Duodenal mucosa (tissue), 2 donors: Measurements from ENCODE around the gene BIRC7.

Experiments used
- H3K27ac ChIP-seq: one replicate; pipeline ENCODE4 v1.7.0; 2013; ENCODE audit warnings: low read depth, low read length
- H3K27me3 ChIP-seq, 2 donors: one replicate each; pipeline ENCODE4 v1.7.0; 2013; ENCODE audit warnings: low read length in 2 of 2, control low read depth in 1 of 2; ENCODE audit not compliant: insufficient read depth in 2 of 2, control insufficient read depth in 1 of 2
- H3K36me3 ChIP-seq, 2 donors: one replicate each; pipeline ENCODE4 v1.7.0; 2013; ENCODE audit warnings: low read length in 2 of 2, control low read depth in 1 of 2; ENCODE audit not compliant: insufficient read depth in 2 of 2, control insufficient read depth in 1 of 2
- H3K4me1 ChIP-seq, 2 donors: one replicate each; pipeline ENCODE4 v1.7.0; 2013; ENCODE audit warnings: low read length in 2 of 2, control low read depth in 1 of 2; ENCODE audit not compliant: insufficient read depth in 2 of 2, control insufficient read depth in 1 of 2
- H3K4me3 ChIP-seq, 2 donors: one replicate each; pipeline ENCODE4 v1.7.0; 2013; ENCODE audit warnings: low read length in 2 of 2, low read depth in 1 of 2
- H3K9ac ChIP-seq, 2 donors: one replicate each; pipeline ENCODE4 v1.7.0; 2013; ENCODE audit warnings: low read length in 2 of 2, low read depth in 1 of 2
- H3K9me3 ChIP-seq, 2 donors: one replicate each; pipeline ENCODE4 v1.7.0; 2013; ENCODE audit warnings: low read length in 2 of 2, control low read depth in 1 of 2; ENCODE audit not compliant: control insufficient read depth in 1 of 2

BIRC7 gene, protein sequence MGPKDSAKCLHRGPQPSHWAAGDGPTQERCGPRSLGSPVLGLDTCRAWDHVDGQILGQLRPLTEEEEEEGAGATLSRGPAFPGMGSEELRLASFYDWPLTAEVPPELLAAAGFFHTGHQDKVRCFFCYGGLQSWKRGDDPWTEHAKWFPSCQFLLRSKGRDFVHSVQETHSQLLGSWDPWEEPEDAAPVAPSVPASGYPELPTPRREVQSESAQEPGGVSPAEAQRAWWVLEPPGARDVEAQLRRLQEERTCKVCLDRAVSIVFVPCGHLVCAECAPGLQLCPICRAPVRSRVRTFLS

DNA sequence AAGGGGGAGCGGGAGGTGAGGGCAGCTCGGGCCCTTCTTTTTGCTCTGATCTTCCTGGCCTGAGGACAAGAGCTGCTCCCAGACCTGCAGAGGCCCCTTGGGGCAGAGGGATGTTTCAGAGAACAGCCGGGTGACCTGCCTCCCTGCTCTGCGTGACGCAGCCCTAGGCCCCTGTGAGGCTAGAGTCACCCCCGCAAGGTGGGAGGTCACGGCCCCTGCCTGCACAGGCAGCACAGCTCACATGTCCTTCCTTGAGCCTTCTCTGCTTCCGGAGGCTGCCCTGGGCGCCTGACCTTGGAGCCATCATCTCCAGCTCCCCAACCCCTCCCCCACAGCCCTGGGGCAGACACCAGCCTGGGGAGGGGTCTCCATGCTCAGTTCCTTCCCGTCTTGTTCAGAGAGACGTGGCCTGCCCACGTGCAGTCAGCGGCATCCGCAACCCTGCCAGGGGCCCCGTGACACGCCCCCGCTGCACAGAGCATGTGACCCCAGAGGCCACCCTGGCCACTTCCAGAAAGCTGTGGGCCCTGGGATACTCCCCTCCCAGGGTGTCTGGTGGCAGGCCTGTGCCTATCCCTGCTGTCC is at the start of gene BIRC7:
Gene BIRC7 (plus strand): TSS at position 507 of the 585 bp plus-strand sequence. CDS start 192 bp downstream, outside the sequence.
- no peaks in the 10 kb centered on the region for H3K36me3 ChIP-seq
- H3K9ac ChIP-seq: no peak within 1 kb of the TSS
- peaks cover 0 to 7% of the 10 kb centered on the region in 2 donors for H3K4me1 ChIP-seq
- H3K4me3 ChIP-seq: no peak within 1 kb of the TSS
- no peak within 1 kb of the TSS for H3K27ac ChIP-seq
- H3K9me3 ChIP-seq: no peaks in the 10 kb centered on the region
- peaks cover 3 to 11% of the 10 kb centered on the region in 2 donors for H3K27me3 ChIP-seq

DNA sequence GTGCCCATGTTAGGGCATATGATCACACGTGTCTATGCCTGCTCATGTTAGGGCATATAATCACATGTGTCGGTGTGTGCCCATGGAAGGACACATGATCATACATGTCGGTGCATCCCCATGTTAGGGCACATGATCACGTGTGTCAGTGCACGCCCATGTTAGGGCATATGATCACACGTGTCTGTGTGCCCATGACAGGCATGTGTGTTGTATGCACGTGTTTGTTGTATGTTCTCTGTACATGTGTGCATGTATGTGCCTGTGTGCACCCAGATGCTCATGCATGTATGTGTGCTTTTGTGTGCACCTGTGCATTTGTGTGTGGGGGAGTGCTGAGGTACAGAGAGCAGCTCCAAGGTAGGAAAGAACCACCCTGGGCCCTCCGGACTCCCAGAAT is 49.6 kb upstream of the BIRC7 start:
- H3K27ac ChIP-seq: no peak overlapping the region
- no peaks in the 10 kb centered on the region for H3K36me3 ChIP-seq
- H3K27me3 ChIP-seq: peaks cover 7% of the 10 kb centered on the region in 2 donors
- H3K9ac ChIP-seq: no peak overlapping the region
- H3K9me3 ChIP-seq: peaks cover 0 to 4% of the 10 kb centered on the region in 2 donors
- H3K4me3 ChIP-seq: no peak overlapping the region
- H3K4me1 ChIP-seq: no peaks in the 10 kb centered on the region

DNA sequence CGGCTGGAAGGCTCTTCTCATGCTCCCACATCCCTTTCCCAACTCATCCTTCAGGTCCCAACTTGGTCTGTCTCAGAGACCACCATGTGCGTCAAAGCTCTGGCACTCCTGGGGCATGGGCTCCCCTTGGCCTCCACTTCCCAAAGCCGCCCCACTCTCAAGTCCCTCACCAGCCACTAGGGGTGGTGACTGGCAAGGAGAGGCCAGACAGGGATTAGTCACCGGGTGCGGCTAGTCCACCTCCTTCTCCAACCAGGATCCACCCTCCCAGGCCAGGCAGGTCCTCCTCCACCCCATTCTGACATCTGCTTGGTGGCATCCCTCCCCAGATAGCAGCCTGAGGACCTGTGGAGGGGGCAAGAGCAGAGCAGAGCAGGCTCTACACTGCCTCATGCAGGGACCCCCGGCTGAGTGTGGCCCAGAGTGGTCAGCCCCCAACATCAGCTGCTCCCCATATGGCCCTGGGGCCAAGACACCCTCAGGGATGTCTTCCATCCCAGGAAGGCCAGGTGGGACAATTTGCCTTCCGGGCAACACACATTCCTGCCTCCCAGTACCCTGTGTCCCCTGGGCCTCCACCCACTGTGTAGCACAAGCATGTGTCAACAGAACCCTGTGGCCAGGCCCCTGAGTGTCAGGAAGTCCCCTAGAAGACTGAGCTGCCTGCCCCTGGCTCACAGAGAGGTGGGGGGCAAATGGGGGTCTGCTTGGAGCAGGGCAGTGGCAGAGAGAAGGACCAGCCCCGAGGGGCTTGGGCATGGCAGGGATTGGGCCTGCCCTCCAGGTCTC is 49.0 kb upstream of the BIRC7 start:
- H3K27me3 ChIP-seq: peaks cover 1 to 4% of the 10 kb centered on the region in 2 donors
- H3K9me3 ChIP-seq: peaks cover 0 to 4% of the 10 kb centered on the region in 2 donors
- H3K4me1 ChIP-seq: no peaks in the 10 kb centered on the region
- H3K36me3 ChIP-seq: no peaks in the 10 kb centered on the region
- no peak overlapping the region for H3K9ac ChIP-seq
- H3K4me3 ChIP-seq: no peak overlapping the region
- no peak overlapping the region for H3K27ac ChIP-seq

DNA sequence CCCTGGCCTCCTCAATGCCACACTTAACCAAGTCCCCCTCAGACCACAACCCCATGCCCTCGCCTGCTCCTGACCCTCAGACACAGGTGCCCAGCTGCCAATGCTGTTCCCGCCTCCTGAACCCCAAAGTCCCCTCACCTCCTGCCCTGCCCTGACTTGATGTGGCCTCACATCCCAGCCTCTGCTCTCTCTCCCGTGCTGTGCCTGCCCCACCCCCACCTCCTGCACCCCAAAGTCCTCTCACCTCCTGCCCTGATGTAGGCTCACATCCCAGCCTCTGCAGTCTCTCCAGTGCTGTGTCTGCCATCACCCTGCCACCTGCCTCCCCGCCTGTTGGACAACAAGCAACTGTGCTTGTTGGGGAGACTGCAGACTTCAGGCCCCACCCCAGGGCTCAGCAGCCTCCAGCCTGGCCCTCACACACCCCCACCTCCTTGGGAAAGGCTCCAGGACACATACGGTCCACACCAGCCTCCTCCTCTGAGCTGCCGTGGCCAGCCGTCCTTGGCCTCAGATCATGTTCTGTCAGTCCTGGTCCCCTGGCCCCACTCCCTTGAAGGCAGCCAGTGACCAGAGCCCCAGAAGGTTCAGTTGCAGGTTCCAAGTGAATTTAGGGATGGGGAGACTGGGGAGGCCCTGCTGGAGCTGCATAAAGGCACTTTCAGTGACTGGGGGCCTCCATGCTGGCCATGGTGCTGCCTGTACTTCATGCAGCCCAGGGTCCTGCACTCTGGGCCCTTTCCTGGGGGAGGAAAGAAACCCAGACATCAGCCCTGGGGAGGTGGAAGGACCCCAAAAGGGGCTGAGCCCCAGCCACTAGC is 48.2 kb upstream of the BIRC7 start:
- Histone ChIP-seq H3K36me3 (no peaks in the 10 kb centered on the region), H3K4me1 (no peaks in the 10 kb centered on the region), H3K9ac (no peak overlapping the region), H3K27ac (no peak overlapping the region), H3K27me3 (peaks cover 0 to 4% of the 10 kb centered on the region in 2 donors), H3K9me3 (peaks cover 0 to 4% of the 10 kb centered on the region in 2 donors), H3K4me3 (no peak overlapping the region)

DNA sequence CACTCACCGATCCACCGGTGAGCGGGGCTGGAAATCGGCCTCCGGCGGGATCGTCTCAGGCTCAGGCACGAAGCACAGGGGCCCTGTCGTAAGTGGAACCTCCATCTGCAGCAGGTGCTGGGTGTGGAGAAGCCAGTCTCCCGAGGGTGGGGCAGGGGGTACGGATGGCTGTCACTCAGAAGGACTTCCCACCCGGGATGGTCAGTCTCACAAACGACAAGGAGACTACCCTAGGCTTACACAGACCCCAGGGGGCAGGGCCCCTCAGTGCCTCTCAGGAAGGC is 47.6 kb upstream of the BIRC7 start:
- no peak overlapping the region for H3K9ac ChIP-seq
- H3K4me3 ChIP-seq: no peak overlapping the region
- no peak overlapping the region for H3K27ac ChIP-seq
- H3K9me3 ChIP-seq: peaks cover 0 to 4% of the 10 kb centered on the region in 2 donors
- H3K27me3 ChIP-seq: peaks cover 0 to 2% of the 10 kb centered on the region in 2 donors
- no peaks in the 10 kb centered on the region for H3K4me1 ChIP-seq
- H3K36me3 ChIP-seq: no peaks in the 10 kb centered on the region

DNA sequence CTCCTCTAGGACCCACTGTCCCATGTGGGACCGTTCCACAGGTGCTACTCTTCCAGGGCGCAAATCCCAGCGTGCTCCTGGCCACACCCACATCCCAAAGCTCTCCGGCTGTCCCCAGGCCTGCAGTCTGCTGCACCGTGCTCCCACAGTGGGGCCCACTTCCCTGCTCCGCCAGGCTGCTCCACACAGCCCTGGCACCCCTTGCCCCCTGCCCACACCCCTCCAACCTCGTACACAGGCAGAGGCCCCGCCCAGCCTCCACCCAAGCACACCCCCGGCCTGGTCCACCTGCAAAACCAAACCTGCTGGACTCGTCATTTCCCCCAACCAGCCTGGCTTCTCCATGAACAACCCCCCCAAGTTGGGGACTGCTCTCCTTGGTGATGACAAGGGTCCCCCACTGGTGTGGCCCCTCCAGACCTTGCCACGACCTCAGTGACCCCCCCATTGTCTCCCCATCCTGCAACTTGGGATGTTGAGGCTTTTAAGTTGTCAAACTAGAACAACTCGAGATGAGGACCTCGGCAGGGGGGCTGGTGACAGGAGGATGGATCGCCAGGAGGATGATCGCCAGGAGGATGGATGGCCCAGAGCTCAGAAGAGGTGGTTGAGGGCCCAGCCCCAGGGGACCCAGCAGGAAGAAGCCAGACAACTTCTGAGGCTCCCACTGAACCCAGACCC is 46.9 kb upstream of the BIRC7 start:
- Histone ChIP-seq H3K4me1 (no peaks in the 10 kb centered on the region), H3K27me3 (no peaks in the 10 kb centered on the region), H3K27ac (no peak overlapping the region), H3K36me3 (no peaks in the 10 kb centered on the region), H3K4me3 (no peak overlapping the region), H3K9ac (no peak overlapping the region), H3K9me3 (peaks cover 0 to 4% of the 10 kb centered on the region in 2 donors)

DNA sequence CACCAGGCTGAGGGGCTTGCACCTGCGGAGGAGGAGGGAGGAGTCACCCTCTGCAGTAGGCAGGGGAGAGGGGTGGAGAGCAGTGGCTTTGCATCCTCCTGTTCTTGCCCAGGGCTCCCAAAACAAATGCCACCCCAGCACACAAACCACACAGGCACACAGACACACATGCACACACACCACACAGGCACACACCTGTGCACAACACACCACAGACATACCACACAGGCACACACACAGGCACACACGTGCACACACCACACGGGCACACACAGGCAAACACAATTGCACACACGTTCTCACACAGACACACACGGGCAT is 46.4 kb upstream of the BIRC7 start:
- H3K9me3 ChIP-seq: peaks cover 0 to 4% of the 10 kb centered on the region in 2 donors
- no peaks in the 10 kb centered on the region for H3K27me3 ChIP-seq
- H3K36me3 ChIP-seq: no peaks in the 10 kb centered on the region
- no peak overlapping the region for H3K4me3 ChIP-seq
- H3K4me1 ChIP-seq: no peaks in the 10 kb centered on the region
- no peak overlapping the region for H3K27ac ChIP-seq
- H3K9ac ChIP-seq: no peak overlapping the region

DNA sequence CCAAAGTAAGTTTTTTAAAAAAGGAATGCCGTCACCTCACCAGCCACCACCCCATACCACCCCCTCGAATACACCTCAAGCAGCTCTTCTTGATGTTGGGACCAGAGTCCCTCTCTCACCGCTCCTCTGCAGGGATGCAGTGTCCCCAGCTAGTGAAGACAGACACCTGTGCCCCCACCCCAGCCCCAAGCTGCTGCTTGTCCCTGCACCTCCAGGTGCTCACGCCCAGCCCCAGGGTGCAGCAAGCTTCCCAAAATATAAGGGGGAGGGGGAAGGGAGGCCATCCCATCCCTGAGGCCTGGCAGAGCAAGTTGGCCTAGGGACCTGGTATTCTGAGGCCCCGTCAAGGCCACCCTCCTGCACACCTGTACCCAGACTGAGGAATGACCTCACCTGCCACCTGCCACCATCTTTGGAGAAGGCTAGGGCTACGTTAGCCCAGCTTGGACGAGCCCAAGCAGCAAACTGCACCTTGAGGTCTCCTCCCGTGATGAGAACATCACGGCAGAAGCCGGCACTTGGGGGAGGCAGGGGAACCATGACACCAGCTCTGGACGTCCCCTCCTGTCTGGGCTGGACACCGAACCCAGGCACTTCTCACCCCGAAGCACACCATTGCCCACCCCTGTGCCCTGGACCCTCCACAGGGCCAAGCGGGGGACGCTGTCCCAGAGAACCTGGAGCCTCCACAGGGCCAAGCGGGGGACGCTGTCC is 45.7 kb upstream of the BIRC7 start:
- Histone ChIP-seq H3K36me3 (peaks cover 2 to 4% of the 10 kb centered on the region in 2 donors), H3K4me3 (no peak overlapping the region), H3K4me1 (no peaks in the 10 kb centered on the region), H3K27me3 (no peaks in the 10 kb centered on the region), H3K9ac (no peak overlapping the region), H3K9me3 (peaks cover 0 to 4% of the 10 kb centered on the region in 2 donors), H3K27ac (no peak overlapping the region)

DNA sequence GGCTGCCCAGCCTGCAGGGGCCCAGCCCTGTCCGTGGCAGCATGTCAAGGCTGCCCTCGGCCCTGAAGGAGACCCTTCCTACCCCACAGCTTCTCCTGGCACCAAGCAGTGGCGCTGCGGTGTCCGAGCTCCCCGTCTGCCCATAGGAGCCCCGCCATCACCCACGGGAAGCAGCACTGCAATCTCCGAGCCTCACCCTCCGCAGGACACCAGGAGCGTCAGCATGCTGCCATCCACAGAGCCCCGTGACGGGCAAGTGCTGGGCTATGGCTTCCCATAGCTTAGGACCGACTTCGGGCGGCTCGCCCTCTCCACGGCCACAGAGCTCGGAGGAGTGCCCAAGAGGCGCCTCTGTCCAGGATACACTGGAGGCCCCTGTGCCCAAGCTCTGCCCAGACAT is 44.9 kb upstream of the BIRC7 start:
- Histone ChIP-seq H3K27me3 (no peaks in the 10 kb centered on the region), H3K36me3 (peaks cover 9 to 11% of the 10 kb centered on the region in 2 donors), H3K9ac (no peak overlapping the region), H3K27ac (no peak overlapping the region), H3K4me3 (no peak overlapping the region), H3K9me3 (peaks cover 0 to under 1% of the 10 kb centered on the region in 2 donors), H3K4me1 (no peaks in the 10 kb centered on the region)
